ENCODE measurements around the gene SCLT1.

GRCh38 chr4:129062580-129062979, 30.8 kb downstream of the SCLT1 start:
- TF ChIP-seq CTCF (IDR thresholded peaks at IDR 0.05; ENCODE audit: control extremely low read depth in 1 of 3, insufficient read depth in 1 of 3, low read depth in 1 of 3, low read length in 3 of 3) (no peak), RNF2 (IDR thresholded peaks at IDR 0.05; ENCODE audit: borderline replicate concordance, low read depth, low read length, missing control alignments, poor library complexity, severe bottlenecking) (no peak)

Data from H1 (cell line).